ENCODE results near the gene GRAMD1B. TPM values are rescaled to one million over a fixed set of nuclear protein-coding genes. Genes with fewer than 3 reads are reported as not detected.

Gene GRAMD1B
- total RNA-seq, 2 donors from 2014 or later: 1.7 to 1.9 TPM

- Histone ChIP-seq H3K4me3 (no peak overlapping the region), H3K36me3 (no peaks in the 10 kb centered on the region), H3K4me1 (no peaks in the 10 kb centered on the region), H3K27ac (no peak overlapping the region), H3K9ac (ENCODE audit: low read depth in 2 of 2, low read length in 2 of 2) (no peak overlapping the region), H3K9me3 (no peaks in the 10 kb centered on the region), H3K27me3 (no peaks in the 10 kb centered on the region)
- DNase-seq: peak; percentile 72
- intact Hi-C loops (cut with DNase I): no loop called here
- no peak for TF ChIP-seq CTCF (IDR thresholded peaks at IDR 0.05)
Measured at GRCh38 chr11:123590296-123590912, 160.3 kb downstream of the GRAMD1B start.

- H3K27ac ChIP-seq: no peak overlapping the region
- H3K27me3 ChIP-seq: no peaks in the 10 kb centered on the region
- DNase-seq: no peak
- H3K4me1 ChIP-seq: no peaks in the 10 kb centered on the region
- intact Hi-C loops (cut with DNase I): no loop called here
- no peak overlapping the region for H3K9ac ChIP-seq (ENCODE audit: low read depth in 2 of 2, low read length in 2 of 2)
- H3K9me3 ChIP-seq: no peaks in the 10 kb centered on the region
- TF ChIP-seq CTCF (IDR thresholded peaks at IDR 0.05): no peak
- H3K4me3 ChIP-seq: no peak overlapping the region
- no peaks in the 10 kb centered on the region for H3K36me3 ChIP-seq
Measured at GRCh38 chr11:123593570-123593969, 163.5 kb downstream of the GRAMD1B start.

GRCh38 chr11:123594188-123594901 is 164.3 kb downstream of the GRAMD1B start:
- Histone ChIP-seq H3K4me1 (no peaks in the 10 kb centered on the region), H3K27ac (no peak overlapping the region), H3K27me3 (no peaks in the 10 kb centered on the region), H3K9me3 (no peaks in the 10 kb centered on the region), H3K9ac (ENCODE audit: low read depth in 2 of 2, low read length in 2 of 2) (no peak overlapping the region), H3K36me3 (no peaks in the 10 kb centered on the region), H3K4me3 (no peak overlapping the region)
- no peak for TF ChIP-seq CTCF (IDR thresholded peaks at IDR 0.05)
- intact Hi-C loops (cut with DNase I): no loop called here
- DNase-seq: no peak

GRCh38 chr11:123594921-123595320 is 164.9 kb downstream of the GRAMD1B start:
- no peaks in the 10 kb centered on the region for H3K9me3 ChIP-seq
- H3K27ac ChIP-seq: no peak overlapping the region
- TF ChIP-seq CTCF (IDR thresholded peaks at IDR 0.05): no peak
- no peak overlapping the region for H3K4me3 ChIP-seq
- H3K9ac ChIP-seq (ENCODE audit: low read depth in 2 of 2, low read length in 2 of 2): no peak overlapping the region
- H3K36me3 ChIP-seq: no peaks in the 10 kb centered on the region
- no peaks in the 10 kb centered on the region for H3K27me3 ChIP-seq
- intact Hi-C loops (cut with DNase I): no loop called here
- H3K4me1 ChIP-seq: no peaks in the 10 kb centered on the region
- no peak for DNase-seq

GRCh38 chr11:123597859-123598258 is 167.8 kb downstream of the GRAMD1B start:
- Histone ChIP-seq H3K36me3 (no peaks in the 10 kb centered on the region), H3K9me3 (no peaks in the 10 kb centered on the region), H3K9ac (ENCODE audit: low read depth in 2 of 2, low read length in 2 of 2) (no peak overlapping the region), H3K27me3 (no peaks in the 10 kb centered on the region), H3K4me3 (no peak overlapping the region), H3K27ac (no peak overlapping the region), H3K4me1 (no peaks in the 10 kb centered on the region)
- no peak for DNase-seq
- intact Hi-C loops (cut with DNase I): no loop called here
- TF ChIP-seq CTCF (IDR thresholded peaks at IDR 0.05): no peak
